Mononuclear cell (primary cell): ENCODE results near the gene PTPRS. TPM values are rescaled to one million over a fixed set of nuclear protein-coding genes. Genes with fewer than 3 reads are reported as not detected.
"Not testable (repeated sequence)": the region's sequence is repeated elsewhere in the genome, so short reads cannot be mapped to it uniquely, and the experiment has no call there.

Source experiments
- H3K27me3 ChIP-seq: 2 replicates; pipeline ENCODE4 v1.6.0; 2011; ENCODE audit warnings: low read length, control low read depth; ENCODE audit not compliant: insufficient read depth
- H3K4me1 ChIP-seq: 2 replicates; pipeline ENCODE4 v1.5.1; 2011; ENCODE audit warnings: mild to moderate bottlenecking, low read length, control low read depth; ENCODE audit not compliant: insufficient read depth
- H3K4me3 ChIP-seq: 2 replicates; pipeline ENCODE4 v1.5.1; 2011; ENCODE audit warnings: mild to moderate bottlenecking, low read length, moderate library complexity
- H3K9me3 ChIP-seq: 2 replicates; pipeline ENCODE4 v1.5.1; 2011; ENCODE audit warnings: low read depth, mild to moderate bottlenecking, control low read depth, low read length
- total RNA-seq: library from RNA; depleted of rRNA; stranded (reverse); fragments of >200 nt; gene quantifications from one replicate; pipeline ENCODE4 v1.2.3, GENCODE V29; 2012

Gene PTPRS
- total RNA-seq = 5.9 TPM

DNA sequence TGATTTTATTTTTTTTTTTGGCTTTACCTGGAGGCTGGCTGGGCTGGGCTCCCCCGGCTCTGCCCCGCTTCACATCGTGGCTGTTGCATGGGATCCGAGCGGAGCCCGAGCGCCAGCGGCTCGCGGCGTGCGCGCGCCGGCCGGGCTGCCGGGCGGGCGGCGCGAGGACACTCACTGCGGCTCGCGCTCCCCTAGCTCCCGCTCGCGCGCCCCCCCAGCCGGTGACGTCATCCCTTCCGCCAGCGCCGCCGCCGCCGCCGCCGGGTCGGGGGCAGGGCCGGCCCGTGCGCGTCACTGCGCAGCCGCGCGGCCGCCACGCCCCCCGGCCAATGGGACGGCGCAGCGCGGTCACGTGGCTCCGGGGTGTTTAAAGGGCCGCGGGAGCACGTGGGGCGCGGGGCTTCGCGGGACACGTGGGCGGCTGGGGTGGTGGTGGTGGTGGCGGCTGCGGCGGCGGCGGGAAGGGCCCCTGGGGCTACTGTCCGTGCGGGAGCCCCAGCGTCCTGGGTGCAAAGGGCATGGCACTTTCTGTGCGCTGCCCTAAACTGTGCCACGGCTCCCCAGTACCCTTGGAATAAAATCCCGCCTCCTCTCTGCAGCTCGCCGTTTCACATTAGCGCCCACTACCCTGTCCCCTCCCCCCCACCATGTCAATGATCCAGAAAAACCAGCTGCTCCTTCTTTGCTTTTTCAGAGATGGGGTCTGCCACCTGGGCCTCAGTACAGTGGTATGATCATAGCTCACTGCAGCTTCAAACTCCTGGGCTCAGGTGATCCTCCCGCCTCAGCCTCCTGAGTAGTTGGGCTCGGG is at the start of gene PTPRS:
PTPRS (minus strand) TSS at position 176 of the 811 bp plus-strand sequence. CDS start 54,672 bp downstream, outside the sequence.
- Histone ChIP-seq H3K9me3 (no peaks in the 10 kb centered on the region), H3K27me3 (peaks cover 25% of the 10 kb centered on the region), H3K4me3 (peak within 1 kb of the TSS; percentile 23), H3K4me1 (peaks cover 7% of the 10 kb centered on the region)

DNA sequence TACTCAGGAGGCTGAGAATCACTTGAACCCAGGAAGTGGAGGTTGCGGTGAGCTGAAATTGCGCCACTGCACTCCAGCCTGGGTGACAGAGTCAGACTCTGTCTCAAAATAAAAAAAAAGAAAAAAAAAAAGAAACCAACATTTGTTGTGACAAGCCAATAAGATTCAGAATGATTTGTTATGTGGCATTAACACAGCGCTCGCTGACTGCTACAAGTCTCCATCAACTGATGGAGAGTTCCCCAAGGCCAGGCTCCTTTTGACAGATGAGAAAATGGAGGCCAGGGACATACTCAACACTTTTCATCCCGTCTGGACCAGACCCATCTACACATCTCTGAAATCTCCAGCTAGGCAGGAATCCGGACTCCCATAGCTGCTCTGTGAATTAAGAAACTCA is 48.7 kb upstream of the PTPRS start:
- Histone ChIP-seq H3K9me3 (no peaks in the 10 kb centered on the region), H3K4me1 (no peaks in the 10 kb centered on the region), H3K4me3 (no peak overlapping the region), H3K27me3 (no peaks in the 10 kb centered on the region)

DNA sequence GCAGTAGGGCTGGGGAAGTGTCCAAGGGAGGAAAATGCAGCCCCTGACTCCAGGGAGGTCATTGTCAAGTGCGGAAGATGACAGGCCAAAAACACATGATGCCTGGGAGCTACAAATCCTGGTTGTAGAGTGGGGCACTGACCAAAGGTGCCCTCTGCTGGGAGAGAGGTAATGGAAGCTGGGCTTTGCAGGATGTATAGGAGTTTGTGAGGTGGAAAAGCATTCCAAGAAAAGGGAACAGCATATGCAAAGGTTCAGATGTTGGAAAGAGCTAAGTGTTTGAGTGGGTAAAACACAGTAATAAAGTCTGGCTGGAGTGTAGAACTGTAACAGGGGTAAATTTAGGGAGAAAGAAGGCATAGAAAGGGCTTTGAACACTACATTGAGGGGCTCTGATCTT is 46.9 kb upstream of the PTPRS start:
- Histone ChIP-seq H3K4me1 (no peaks in the 10 kb centered on the region), H3K27me3 (no peaks in the 10 kb centered on the region), H3K4me3 (no peak overlapping the region)

DNA sequence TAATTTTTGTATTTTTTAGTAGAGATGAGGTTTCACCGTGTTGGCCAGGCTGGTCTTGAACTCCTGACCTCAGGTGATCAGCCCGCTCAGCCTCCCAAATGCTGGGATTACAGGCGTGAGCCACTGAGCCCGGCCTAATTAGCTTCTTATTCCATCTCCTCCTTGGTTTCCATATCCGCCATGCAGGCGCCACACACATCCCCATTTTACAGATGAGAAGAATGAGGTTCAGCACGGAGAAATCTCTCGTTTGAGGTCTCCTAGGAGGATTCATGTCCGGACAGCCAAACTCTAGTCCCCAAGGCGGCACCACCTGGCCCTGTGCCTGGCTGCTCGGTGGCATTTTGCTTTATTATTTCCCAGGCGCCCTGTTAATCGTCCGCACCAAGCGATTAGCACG is 46.2 kb upstream of the PTPRS start:
- H3K4me1 ChIP-seq = no peaks in the 10 kb centered on the region
- no peaks in the 10 kb centered on the region for H3K9me3 ChIP-seq
- H3K4me3 ChIP-seq = no peak overlapping the region
- H3K27me3 ChIP-seq = no peaks in the 10 kb centered on the region

More for the DNA sequence above, 46.9 kb upstream of the PTPRS start:
- no peaks in the 10 kb centered on the region for H3K9me3 ChIP-seq

DNA sequence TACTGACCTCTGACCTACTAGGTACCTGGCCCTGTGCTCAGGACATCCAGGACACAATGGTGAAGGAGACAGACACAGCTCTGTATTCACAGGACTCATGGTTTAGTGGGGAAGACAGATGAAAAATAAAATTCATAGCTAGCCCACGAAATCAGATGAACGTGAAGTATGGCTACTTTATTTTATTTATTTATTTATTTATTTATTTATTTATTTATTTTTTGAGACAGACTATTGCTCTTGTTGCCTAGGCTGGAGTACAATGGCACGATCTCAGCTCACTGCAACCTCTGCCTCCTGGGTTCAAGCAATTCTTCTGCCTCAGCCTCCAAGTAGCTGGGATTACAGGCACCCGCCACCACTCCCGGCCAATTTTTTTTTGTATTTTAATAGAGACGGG is 40.6 kb upstream of the PTPRS start:
- not testable (repeated sequence) for H3K9me3 ChIP-seq, H3K4me1 ChIP-seq, H3K27me3 ChIP-seq, H3K4me3 ChIP-seq

DNA sequence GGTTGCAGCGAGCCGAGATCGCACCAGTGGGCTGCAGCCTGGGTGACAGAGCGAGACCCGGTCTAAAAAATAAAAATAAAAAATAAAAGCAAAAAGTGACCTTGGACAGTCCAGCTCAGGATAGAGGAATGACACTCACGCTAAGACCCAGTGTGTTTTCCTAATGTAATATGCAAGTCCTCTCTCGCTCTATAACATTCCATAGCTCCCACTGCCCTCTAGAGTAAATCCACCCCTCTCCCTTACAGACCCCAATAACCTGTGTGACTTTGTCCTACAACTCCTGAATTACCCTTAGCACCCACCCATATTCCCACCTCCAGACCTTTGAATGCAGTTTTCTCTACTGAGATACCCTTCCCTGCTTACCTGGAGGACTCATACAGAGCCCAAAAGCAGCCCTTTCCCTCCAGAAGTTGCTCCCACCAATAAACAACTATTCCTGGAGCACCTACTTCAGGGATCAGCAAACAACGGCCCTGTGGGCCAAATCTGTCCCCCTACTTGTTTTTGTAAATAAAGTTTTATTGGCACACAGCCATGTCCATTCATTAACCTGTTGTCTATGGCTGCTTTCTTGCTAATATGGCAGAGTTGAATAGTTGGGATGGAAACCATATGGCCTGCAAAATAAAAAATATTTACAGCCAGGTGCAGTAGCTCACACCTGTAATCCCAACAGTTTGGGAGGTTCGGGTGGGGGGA is 39.8 kb upstream of the PTPRS start:
- Histone ChIP-seq H3K4me1 (no peaks in the 10 kb centered on the region), H3K4me3 (no peak overlapping the region), H3K9me3 (no peaks in the 10 kb centered on the region), H3K27me3 (no peaks in the 10 kb centered on the region)

DNA sequence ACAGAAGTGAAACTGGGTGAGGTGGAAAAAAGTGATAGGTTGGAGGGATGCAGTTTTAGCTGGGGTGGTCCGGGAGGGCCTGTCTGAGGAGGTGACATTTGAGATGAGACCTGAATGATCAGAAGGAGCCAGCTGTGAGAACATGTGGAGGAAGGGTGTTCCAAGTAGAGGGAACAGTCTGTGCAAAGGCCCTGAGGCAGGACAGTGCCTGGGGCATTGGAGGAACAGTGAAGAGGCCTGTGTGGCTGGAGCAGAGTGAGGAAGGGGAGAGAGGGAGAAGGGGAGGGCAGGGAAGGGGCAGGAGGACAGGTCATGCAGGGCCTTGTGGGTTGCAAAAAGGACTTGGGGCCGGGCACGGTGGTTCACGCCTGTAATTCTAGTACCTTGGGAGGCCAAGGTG is 36.3 kb upstream of the PTPRS start:
- Histone ChIP-seq H3K4me3 (no peak overlapping the region), H3K9me3 (no peaks in the 10 kb centered on the region), H3K4me1 (no peaks in the 10 kb centered on the region), H3K27me3 (no peaks in the 10 kb centered on the region)

DNA sequence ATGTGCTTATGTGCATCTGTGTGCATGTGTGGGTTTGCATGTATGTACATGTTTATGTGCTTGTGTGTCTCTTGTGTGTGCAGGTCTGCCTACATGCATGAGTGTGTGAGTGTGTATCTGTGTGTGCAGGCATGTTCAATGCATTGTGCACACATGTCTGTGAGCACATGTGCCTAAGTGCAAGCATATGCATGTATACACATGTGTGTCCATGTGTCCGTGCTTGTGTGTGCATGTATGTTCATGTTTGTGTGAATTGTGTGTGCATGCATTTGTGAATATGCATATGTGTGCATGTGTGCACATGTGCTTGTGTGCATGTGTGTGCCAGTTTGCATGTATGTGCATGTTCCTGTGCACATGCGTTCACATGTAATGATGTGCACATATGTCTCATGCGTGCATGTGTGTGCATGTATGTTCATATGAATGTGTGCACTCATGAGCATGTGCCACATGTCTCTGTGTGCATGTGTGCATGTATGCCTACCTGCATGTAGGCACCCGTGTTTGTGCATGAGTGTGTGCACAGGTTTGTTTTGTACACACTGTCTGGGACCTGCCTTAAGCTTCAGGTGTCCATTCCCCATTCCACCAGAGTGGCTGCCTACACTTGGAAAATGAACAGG is 32.1 kb upstream of the PTPRS start:
- Histone ChIP-seq H3K4me3 (no peak overlapping the region), H3K9me3 (no peaks in the 10 kb centered on the region), H3K27me3 (no peaks in the 10 kb centered on the region), H3K4me1 (no peaks in the 10 kb centered on the region)

DNA sequence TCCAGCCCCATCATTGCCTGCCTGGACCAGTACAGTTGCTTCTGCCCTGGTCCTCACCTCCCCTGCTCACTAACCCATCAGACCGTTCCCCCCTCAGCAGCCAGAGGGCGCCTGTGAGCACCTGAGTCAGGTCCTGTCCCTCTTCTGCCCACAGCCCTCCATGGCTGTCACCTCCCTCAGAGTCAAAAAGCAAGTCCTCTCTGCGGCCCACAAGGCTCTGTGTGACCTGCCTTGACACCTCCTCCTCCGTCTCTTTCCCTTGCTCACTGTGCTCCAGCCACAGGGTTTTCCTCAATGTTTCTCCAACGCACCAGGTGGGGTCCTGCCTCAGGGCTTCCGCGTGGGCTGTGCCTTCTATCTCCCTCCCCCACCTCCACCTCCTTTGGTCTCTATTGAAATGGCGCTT is 29.4 kb upstream of the PTPRS start:
- H3K4me1 ChIP-seq = no peaks in the 10 kb centered on the region
- no peaks in the 10 kb centered on the region for H3K9me3 ChIP-seq
- H3K4me3 ChIP-seq = no peak overlapping the region
- H3K27me3 ChIP-seq = no peaks in the 10 kb centered on the region

DNA sequence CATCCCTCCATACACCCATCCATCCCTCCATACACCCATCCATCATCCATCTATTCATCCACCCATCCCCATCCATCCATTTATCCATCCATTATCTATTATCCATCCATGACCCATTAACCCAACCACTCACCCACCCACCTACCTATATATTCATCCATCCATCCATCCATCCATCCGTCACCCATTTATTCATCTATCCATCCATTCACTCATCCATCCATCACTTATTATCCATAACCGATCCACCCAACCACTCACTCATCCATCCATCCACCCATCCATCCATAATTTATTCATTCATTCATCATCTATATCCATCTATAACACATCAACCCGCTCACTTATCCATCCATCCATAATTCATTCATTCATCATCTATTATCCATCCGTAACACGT is 28.7 kb upstream of the PTPRS start:
- Histone ChIP-seq H3K4me3 (no peak overlapping the region), H3K4me1 (no peaks in the 10 kb centered on the region), H3K9me3 (no peaks in the 10 kb centered on the region), H3K27me3 (no peaks in the 10 kb centered on the region)

DNA sequence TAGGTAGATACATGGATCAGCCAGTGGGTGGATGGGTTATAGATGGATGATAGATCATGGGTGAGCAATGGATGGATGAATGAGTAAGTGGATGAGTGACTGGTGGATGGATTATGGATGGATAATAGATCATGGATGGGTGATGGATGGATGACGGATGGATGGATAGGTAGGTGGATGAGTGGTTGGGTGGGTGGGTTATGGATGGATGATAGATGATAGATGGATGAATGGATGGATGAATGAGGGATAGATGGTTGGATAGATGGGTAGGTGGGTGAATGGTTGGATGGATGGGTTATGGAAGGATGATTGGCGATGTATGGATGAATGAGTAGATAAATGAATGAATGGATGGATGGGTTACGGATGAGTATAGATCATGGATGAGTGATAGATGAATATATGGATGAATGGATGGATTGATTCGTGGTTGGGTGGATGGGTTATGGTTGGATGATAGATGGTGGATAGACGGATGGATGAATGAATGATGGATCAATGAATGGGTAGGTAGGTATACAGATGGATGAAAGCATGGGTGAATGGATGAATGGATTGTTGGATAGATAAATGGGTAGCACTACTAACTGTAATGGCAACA is 27.0 kb upstream of the PTPRS start:
- H3K4me1 ChIP-seq = no peaks in the 10 kb centered on the region
- no peak overlapping the region for H3K4me3 ChIP-seq
- H3K27me3 ChIP-seq = no peaks in the 10 kb centered on the region
- no peaks in the 10 kb centered on the region for H3K9me3 ChIP-seq

DNA sequence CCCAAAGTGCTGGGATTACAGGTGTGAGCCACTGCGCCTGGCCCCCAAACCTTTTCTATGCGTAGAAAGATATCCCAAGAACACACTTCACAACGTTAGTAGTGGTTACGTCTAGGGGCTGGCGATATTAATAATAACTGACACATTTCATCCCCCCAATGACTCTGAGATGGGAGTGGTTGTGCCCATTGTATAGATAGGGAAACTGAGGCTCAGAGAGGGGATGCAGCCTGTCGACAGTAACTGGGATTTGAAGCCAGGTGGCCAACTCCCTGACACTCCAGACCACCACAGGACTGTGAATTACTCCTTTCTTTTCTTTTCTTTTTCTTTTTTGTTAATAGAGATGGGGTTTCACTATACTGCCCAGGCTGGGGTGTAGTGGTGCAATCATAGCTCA is 25.3 kb upstream of the PTPRS start:
- no peaks in the 10 kb centered on the region for H3K4me1 ChIP-seq
- no peak overlapping the region for H3K4me3 ChIP-seq
- H3K9me3 ChIP-seq = no peaks in the 10 kb centered on the region
- H3K27me3 ChIP-seq = no peaks in the 10 kb centered on the region

DNA sequence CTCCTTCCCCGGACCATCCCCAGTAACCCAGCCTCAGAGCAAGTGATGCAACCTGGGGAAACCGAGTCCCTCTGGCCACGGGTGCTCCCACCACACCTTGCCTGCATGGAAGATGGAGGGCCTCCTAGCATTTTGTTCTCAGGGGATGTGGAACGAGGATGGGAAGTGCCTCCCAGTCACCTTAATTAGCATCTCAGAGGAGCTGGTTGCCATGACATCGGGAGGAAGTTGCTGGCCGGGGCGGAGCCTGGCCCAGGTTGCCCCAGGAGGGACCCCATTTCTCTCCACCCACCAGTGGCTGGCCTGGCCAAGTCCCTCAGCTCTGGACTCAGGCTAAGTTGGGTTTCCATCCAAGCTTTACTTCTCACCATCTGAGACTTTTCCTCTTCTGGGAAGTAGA is 24.1 kb upstream of the PTPRS start:
- Histone ChIP-seq H3K9me3 (no peaks in the 10 kb centered on the region), H3K4me1 (no peaks in the 10 kb centered on the region), H3K27me3 (no peaks in the 10 kb centered on the region), H3K4me3 (no peak overlapping the region)

DNA sequence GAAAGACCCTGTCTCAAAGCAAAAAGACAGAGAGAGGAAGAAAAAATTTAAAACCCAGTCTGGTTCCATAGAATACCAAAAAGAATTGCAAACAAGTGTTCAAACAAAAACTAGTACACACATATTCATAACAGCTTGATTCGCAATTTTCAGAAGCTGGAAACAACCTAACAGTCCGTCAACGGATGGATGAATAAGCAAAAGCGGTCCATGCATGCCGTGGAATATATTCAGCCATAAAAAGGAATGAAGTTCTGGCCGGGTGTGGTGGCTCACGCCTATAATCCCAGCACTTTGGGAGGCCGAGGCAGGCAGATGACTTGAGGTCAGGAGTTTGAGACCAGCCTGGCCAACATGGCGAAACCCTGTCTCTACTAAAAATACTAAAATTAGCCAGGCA is 21.2 kb upstream of the PTPRS start:
- not testable (repeated sequence) for H3K9me3 ChIP-seq, H3K4me3 ChIP-seq, H3K4me1 ChIP-seq, H3K27me3 ChIP-seq

DNA sequence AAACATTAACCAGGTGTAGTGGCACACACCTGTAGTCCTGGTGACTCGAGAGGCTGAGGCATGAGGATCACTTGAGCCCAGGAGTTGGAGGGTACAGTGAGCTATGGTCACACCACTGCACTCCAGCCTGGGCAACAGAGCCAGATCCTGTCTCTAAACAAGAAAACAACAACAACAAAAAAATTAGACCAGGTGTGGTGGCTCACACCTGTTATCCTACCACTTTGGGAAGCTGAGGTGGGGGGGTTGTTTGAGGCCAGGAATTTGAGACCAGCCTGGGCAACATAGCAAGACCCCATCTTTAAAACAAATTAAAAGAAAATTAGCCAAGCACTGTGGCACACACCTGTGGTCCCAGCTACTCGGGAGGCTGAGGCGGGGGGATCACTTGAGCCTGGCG is 20.8 kb upstream of the PTPRS start:
- Histone ChIP-seq H3K9me3 (no peaks in the 10 kb centered on the region), H3K27me3 (no peaks in the 10 kb centered on the region), H3K4me1 (no peaks in the 10 kb centered on the region), H3K4me3 (no peak overlapping the region)
